ENCODE data around the gene SIGLEC8.
"Not testable (repeated sequence)": the region's sequence is repeated elsewhere in the genome, so short reads cannot be mapped to it uniquely, and the experiment has no call there.

GRCh38 chr19:51447510-51447909 lies 10.7 kb downstream of the SIGLEC8 start:
- TF ChIP-seq EZH2phosphoT487 (IDR thresholded peaks at IDR 0.05; ENCODE audit: insufficient read depth, low read depth); EZH2 (IDR thresholded peaks at IDR 0.05; ENCODE audit: insufficient read depth, poor library complexity, severe bottlenecking): not testable (repeated sequence)
